NB4 (cell line): Measurements from ENCODE around the gene CATSPER3.

ENCODE experiments used
- CTCF ChIP-seq: IDR thresholded peaks from one replicate; pipeline ENCODE4 v1.5.1; 2012; ENCODE audit warnings: low read depth, low read length
- POLR2A ChIP-seq: IDR thresholded peaks from 2 replicates; pipeline ENCODE4 v1.6.1; 2011; ENCODE audit warnings: mild to moderate bottlenecking; ENCODE audit not compliant: insufficient read length; ENCODE audit errors: extremely low read depth

GRCh38 chr5:135016861-135017290, 49.2 kb downstream of the CATSPER3 start:
- TF ChIP-seq POLR2A (no peak), CTCF (no peak)
